HT-29 (cell line): ENCODE data around the gene ARPC4. TPM values are rescaled to one million over a fixed set of nuclear protein-coding genes. Genes with fewer than 3 reads are reported as not detected.
"Not testable (repeated sequence)": the region's sequence is repeated elsewhere in the genome, so short reads cannot be mapped to it uniquely, and the experiment has no call there.

Experiments
- DNase-seq: peaks from one replicate; pipeline ENCODE4 v3.0.0-alpha.2; 2015; ENCODE audit warnings: low spot score
- total RNA-seq: library from RNA; depleted of rRNA; stranded (reverse); fragments of >200 nt; shearing (Covaris generic); gene quantifications from 2 replicates; pipeline ENCODE4 v1.2.3, GENCODE V29; 2014

ARPC4 gene
- total RNA-seq, 1 experiment from 2014 or later: 155 TPM

DNA sequence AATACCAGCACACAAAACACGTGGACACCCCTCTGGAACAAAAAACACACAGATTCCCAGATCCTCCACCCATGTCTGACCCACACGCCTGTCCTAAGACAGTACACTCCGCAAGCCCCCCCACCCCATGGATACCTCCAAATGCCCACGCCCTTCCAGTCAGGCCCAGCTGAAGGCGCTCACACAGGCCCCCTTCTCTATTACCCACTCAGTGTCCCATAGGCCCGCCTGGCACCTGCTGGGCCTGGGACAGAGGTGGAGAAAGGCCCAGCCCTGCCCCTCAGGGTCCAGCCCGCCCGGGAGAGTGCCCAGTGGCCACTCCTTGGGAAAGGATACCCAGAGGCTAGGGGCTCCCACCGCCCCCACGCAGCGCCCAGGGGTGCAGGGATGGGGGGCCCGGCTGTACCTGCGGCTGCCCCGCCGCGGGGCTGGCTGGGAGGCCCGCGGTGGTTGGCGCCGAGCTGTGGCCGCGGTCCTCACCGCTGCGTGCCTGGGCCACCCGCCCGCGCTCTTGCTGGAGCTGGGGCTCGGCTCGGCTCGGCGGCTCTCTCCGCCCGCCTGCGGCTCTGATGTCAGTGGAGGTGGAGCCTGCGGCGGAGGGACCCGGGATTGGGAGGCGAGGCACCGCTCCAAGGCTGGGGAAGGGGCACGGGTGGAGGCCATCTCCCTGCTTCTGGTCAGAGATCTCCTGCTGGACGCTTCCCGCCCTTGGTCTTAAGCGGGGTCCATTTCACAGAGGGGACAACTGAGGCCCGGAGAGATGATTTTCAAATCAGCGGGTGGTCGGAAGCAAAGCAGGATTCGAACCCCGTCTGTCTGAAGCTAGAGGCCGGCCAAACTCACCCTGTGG is 23.2 kb upstream of the ARPC4 start, which contains the start of gene CAMK1:
Gene CAMK1 (minus strand): TSS at position 522 of the 850 bp plus-strand sequence. CDS start 2,198 bp downstream, outside the sequence.
- no peak for DNase-seq

DNA sequence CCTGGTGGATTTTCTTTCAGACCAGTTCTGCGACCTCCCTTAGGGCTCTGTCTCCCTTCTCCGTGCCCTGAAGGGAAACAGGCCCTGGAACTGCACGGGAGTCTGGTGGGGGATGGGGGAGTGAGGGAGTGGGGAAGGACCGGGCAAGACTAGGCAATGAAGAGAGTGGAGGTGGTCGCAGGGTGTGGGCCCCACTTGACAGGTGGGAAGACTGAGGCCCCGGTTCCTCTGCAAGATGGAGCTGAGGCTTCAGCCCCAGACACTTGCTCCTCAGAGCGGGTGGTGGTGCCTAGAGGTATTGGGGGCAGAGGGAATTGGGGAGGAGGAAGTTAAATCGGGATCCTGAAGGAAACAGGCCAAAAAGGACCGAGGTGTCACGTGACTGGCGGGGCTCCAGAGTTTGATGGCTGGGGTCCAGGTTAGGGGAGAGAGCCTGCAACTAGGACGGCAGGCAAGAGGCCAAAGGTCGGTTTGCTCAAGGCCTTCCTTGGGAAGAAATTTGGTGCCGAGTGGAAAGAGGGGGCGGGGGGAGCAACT is 22.5 kb upstream of the ARPC4 start:
- no peak for DNase-seq

DNA sequence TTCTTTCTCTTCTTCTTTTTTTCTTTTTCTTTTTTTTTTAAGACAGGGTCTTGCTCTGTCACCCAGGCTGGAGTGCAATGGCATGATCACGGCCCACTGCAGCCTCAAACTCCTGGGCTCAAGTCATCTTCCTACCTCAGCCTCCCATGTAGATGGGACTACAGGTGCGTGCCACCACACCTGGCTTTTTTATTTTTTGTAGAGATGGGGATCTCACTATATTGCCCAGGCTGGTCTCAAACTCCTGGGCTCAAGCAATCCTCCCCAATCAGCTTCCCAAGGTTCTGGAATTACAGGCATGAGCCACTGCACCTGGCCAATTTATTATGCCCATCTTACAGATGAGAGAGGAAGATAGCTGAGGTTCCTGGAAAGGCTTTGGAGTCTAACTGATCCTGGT is 21.9 kb upstream of the ARPC4 start:
- DNase-seq: not testable (repeated sequence)

DNA sequence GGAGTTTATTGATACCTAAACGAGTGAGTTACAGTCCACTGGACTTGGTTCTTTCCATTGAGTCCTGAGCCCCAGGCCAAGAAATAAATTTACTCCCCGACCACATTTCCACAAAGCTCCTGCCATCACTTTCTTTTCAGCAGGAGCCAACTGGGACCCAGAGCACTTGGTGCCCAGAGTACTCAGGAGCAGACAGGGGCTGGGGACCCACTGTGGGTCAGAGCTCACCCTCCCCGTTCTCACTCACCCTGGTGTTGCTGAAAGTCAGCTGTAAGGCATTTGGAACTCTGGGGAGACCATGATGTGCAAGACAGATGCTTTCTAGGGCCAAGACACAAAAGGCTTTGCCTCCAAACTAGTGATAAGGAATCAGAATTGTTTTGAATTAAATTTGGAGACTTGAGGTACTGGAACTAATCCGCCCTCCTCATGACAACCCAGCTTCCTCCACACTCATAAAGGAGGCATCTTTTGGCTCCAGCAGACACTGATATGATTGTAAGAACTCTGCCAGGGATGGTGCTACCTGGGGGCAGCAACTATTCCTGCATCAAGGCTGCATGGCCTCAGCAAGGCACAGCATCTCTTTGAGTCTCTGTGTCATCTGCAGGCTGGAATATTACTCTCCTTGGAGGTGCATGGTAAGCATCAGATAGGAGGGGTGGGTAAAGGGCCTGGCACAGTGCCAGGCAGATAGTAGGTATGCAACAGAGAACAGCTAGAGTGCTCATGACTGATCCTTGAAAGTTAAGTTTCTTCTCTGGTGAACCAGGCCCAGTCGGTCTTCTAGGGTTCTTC is 15.8 kb upstream of the ARPC4 start:
- DNase-seq: no peak

DNA sequence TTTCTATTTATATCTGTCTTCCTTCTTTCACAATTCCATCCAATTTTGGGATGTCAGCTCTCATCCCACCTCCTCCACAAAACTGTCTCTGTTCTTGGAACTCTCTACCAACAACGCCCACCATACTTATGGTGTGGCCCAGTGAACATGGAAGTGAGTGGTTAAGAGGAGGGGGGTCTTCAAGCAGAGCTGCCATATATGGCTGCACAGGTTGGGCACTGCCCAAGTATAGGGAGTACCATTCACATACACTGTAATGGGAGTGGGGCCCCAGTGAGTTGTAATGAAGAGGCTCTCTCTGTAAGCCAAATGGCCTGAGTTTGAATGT is 15.2 kb upstream of the ARPC4 start:
- no peak for DNase-seq

DNA sequence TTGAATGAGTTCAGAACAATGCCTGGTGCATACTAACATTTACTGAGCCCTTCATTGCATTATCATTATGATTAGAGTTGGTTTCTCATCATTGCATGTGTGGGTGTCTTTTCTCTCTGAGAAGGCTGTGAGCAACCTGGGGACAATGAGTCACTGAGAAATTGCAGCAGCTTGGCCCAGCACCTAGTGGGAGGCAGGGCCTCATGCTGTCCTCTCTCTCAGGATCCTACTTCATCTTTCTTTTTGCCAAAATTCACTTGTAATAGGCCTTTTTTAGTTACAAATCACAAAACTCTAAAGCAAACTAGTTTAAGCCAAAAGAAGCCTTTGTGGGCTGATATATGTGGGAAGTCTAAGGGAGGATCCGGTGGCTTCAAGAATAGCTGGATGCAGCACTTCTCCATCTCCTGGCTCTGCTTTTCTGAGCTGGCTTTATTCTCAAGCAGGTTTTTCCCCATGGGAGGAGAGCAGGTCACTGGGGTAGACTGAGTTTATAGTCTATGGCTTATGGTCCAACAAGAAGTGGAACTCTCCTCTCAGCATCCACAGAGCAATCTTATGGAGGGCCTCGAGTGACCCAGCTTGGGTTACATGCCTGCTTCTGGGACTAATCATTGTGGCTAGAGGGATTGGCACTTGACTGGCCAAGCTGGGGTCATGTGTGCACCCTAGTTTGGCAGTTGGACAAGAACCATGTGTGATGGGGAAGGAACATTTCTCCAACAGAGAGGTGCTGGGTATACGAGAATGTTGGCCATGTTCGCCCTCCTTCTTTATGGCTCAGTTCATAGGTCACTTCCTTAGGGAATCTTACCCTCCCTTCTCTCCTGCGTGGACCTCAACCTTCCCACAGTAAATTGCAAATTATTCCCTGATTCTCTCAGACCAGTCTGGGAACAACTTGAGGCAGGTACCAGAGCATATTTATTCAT is 14.5 kb upstream of the ARPC4 start:
- DNase-seq: no peak

DNA sequence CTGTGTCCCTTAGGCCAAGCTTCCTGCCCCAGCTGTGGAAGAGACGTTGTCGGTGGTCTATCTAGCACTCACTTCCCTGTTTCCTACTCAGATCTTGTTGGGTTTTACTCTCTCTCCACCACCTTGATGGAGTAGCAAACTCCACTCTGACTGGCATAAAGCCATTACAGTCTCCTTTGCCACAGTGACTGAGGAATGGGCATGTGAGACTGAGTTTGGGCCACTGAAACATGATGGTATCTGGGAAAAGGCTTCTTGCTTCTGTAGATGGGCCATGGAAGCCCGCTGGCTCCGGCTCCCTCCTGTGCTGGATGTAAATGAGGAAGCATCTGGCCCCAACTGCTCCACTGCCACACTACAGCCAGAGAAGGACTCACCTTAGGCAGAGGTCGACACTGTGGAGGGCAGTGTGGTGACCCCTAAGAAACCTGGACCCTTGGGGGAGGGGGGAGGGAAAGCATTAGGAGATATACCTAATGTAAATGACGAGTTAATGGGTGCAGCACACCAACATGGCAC is 13.7 kb upstream of the ARPC4 start:
- DNase-seq: no peak

DNA sequence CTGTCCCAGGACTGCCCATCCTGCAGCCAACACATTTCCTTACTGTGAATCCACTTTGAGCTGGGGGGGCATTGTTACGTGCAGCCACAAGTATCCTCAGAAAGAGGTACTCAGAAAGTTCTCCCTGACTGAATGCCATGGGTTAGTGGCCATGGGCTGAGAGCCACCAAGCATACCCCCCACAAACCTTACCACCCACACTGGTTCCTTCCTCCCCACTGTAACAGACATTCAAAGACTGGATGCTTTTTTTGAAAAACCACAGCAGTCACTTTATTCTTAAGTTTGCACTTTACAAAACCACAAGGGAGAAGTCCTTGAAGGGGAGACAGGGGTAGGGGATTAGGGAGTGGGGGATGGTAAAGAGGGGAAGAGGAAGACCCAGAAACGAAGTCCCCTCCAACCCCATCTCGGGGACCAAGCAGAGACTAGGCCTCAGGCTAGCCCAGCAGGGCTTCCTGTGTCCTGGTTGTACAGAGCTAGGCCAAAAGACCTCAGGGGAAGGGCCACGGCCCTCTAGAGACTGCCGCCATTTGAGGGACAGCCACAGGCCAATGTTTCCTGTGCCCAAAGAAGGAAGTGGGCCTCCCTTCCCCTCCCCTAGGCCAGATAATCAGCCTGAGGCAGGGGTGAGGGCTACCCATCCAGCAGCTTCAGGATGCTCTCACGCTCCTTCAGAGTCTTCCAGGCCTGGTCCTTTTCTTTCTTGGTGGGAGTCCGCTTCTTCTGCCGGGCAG is 13.0 kb upstream of the ARPC4 start:
- DNase-seq: no peak

DNA sequence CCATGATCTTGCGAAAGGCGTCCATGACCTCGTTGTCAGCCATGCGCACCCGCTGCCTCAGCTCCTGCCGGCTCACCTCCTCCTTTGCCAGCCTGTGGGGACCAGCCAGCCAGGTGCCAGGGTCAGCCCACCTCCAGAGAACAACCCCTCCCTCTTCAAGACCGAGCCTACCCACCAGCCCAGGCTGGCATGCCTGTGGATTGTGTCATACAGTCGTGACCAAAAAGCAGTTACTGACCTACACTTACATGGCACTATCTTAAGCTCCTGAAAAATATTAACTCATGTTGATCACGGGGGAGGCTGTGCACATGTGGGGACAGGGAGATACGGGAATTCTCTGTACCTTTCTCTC is 12.4 kb upstream of the ARPC4 start:
- DNase-seq: no peak

DNA sequence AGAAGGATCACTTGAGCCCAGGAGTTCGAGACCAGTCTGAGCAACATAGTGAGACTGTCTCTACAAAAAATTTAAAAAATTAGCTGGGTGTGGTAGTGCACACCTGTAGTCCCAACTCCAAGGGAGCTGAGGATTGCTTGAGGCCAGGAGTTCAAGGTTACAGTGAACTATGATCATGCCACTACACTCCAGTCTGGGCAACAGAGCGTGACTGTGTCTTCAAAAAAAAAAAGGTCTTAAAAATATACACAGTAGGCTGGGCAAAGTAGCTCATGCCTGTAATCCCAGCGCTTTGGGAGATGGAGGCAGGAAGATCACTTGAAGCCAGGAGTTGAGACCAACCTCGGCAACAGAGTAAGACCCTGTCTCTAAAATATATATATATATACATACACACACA is 12.0 kb upstream of the ARPC4 start:
- DNase-seq: no peak

DNA sequence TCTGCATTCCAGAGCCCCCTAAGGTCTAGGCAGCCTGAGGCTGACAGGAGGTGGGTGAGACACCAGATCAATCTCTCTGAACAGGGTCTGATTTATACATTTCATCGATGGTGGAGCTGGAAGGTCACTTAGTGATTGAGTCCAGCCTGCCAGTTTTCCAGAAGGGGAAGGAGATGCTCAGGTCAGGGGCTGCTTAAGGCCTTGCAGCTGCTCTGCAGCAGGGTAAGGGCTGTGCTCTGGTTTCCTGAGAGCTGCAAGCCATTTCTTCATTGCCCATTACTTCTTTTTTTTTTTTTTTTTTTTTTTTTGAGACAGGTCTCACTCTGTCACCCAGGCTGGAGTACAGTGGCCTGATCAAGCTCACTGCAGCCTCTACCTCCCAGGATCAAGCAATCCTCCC is 11.3 kb upstream of the ARPC4 start:
- no peak for DNase-seq

DNA sequence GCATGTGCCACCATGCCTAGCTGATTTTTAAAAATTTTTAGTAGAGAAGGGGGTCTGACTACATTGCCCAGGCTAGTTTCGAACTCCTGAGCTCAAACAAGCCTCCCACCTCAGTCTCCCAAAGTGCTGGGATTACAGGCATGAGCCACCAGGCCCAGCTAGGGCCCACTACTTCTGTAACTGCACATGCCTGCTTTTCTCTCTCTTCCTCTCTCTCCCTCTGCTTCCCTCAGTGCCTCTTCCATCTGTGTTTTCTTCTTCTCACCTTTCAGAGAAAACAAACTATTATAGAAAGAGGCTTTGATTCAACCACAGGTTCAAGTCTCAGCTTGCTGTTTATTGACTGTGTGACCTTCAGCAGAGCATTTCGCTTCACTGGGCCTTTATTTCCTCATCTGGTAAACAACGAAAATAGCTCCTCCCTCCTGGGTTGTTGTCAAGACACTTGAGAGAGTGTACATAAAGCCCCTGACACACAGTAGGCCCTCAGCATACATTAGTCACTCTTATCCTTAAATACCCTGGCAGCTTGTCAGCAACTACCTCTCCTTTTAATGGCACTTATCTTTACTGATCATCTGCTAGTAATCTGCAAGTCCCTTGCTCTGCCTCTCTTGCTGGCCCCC is 10.8 kb upstream of the ARPC4 start:
- no peak for DNase-seq

DNA sequence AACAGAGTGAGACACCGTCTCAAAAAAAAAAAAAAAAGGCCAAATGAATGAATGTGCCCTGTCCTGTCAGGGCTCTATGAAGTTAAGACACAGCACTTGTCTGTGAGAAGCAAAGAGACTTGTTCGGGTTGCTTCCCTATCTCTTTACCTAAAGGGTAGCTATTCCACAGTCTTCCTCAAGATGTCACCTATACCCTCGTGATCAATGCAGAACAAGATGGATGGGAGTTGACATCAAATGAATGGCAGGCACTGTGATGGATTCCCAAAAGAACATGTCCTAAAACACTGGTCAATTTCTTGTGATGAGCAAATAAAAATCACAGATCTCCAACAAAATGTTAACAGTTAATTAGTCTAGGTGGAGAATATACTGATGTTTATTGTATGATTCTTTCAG is 10.1 kb upstream of the ARPC4 start:
- no peak for DNase-seq

DNA sequence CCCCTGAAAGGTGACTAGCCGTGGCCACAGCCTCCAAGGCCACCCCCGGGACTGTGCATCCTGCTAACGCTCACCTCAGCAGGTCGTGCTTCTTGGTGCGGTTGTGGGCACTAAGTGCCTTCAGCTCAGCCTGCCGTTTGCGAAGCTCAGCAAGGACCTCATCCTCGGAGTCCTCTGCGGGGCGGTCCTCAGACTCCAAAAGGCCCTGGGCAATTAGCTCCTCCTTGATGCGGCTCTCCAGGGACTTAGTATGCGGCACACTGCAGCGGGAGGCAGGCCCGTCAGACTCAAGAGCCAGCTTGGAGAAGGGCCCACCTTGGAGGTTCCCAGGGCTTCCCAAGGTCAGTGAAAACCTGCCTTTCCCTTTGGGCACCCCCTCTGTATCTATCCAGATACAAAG is 8.9 kb upstream of the ARPC4 start:
- no peak for DNase-seq

DNA sequence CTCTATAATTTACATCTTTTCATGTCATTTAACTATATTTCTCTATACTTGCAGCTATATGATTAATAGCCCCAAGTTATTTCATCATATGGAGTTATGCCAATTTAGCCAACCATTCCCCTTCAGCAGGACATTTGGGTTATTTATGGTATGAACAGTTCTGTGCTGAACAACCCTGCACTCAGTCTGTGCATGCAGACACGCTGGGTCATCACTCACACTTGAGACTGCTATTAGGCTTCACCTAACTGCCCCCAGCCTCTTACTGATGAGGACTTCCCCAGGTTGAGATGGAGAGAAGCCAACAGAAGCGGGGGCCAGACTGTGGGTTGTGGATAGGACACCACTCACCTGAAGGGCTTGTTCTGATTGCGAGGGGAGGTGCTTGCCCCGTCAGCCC is 7.9 kb upstream of the ARPC4 start:
- no peak for DNase-seq

DNA sequence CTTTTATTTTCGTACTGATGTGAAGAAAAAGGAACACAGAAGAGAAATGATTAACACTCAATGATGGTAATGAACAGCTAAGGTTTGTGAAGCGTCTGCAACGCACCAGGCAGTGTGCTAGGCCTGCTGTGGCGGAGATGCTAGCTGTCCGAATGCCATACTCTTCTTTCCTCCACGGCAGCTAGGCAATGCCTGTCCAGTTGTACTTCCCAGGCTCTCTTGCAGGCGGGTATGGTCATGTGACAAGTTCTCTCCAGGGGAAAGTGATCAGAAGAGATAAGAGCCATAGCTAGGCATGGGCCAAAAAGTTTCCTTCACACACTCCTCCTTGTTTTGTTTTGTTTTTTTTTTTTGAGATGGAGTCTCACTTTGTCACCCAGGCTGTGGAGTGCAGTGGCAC is 7.3 kb upstream of the ARPC4 start:
- DNase-seq: no peak

DNA sequence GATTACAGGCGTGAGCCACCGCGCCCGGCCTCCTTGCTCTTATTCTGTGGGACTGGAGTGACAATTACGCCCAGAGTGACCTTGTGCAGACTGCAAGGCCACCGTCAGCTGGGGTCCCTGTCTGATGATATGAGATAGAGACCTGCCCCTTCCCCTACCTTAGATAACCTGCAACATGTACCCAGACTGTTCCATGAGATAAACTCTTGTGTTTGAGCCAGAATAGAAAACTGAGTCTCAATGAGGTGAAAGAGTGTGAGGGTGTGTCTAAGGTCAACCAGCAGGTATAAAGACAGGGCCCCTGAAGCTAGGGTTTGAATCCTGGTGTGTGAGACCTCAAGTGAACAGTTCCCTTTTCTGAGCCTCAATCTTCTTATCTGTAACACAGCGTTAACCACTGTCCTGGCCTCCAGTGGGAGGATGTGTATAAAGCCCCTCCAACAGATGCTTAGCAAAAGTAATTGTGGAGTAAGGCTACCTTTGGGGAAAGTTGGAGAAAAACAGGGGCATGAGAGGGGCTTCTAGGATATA is 6.6 kb upstream of the ARPC4 start:
- DNase-seq: no peak

DNA sequence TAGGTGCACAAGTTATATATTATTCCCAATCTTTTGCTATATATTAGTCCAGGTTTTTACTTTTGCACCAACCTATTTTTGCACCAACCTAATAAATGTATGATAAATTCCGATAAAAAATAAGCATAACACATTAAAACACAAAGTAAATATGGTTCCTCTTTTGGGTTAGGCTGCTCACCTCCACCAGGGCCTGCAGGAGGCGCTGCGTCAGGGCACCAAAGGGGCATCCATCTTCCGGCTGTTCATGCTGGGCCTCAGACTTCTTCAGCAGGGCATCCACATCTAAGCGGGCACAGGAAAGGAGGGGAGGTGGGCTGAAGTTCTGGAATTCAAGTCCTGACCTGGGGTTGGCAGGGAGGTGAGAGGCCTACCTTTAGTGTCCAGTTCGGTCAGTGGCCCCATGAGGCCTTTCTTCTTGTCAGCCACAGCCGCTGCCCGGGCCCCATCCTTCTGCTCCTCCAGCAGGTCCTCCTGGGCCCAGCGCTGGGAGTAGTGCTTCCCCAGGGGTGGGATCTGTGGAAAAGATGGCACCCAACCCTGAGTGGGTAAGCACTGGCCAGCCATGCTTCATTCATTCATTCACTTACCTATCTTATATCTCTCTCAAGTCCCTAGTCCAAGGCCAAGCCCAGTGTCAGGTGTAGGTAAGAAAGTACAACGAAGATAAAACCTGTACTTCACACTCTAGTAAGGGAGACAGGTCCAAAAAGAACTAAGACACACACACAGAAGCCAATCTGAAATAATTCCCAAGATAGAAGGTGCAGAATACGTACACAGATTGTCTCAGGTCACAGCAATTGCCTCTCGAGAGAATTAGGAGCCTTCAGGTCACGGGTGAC is 5.8 kb upstream of the ARPC4 start:
- no peak for DNase-seq

DNA sequence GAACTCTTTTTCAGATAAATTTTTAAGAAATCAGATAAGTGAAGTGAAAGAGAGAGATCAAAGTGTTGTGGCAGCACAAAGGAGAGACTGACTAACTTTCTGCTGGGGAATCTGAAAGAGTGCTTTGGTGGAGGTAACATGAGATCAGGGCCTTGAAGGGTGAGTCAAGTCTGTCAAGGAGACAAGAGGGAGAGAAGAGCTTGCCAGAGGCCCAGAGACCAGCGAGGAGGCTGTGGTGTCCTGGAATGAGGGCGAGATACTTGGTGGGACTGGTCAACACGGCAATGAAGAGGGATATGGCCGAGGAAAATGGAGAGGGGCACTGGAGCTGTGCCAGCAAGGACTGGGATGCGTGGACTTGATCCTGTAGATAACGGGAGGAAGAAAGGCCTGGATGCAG is 5.2 kb upstream of the ARPC4 start:
- no peak for DNase-seq
